DND-41 (cell line): ENCODE results near the gene SSX2IP.

Source experiments
- EZH2 ChIP-seq: IDR thresholded peaks from 3 replicates; pipeline ENCODE4 v1.6.1; 2012; ENCODE audit warnings: borderline replicate concordance, low read depth, mild to moderate bottlenecking, moderate library complexity, low read length, inconsistent platforms; ENCODE audit not compliant: severe bottlenecking
- TF ChIP-seq, protein P1 (sequence below): IDR thresholded peaks from 2 replicates; pipeline ENCODE4 v1.5.1; 2012; ENCODE audit warnings: borderline replicate concordance, low read length, moderate library complexity, mild to moderate bottlenecking; ENCODE audit not compliant: poor library complexity, severe bottlenecking; ENCODE audit errors: extremely low read depth

DNA sequence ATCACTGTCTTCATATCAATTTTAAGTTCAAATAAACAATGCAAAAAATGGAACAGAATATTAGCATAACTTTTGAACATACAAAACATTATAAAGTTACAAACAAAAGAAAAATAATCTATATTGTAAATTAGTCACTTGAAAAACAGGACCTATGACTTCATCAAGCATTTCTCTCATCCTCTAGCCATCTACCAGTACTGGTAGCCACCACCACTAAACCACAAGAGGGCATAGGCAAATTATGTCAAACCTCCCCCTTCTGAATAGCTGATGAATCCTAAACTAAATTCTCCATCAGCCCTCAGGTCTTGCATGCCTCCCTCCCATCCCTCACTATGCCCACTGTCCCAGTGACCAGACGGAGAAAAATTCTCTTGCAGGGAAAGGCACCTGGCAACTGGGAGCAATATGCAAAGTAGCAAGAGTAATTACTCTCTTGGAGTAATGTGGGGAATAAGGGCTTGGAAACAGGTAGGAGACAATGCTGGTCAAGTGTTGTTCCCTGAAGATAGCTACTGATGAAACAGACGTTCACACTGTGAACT lies 37.1 kb downstream of the SSX2IP start:
- TF ChIP-seq, protein P1, sequence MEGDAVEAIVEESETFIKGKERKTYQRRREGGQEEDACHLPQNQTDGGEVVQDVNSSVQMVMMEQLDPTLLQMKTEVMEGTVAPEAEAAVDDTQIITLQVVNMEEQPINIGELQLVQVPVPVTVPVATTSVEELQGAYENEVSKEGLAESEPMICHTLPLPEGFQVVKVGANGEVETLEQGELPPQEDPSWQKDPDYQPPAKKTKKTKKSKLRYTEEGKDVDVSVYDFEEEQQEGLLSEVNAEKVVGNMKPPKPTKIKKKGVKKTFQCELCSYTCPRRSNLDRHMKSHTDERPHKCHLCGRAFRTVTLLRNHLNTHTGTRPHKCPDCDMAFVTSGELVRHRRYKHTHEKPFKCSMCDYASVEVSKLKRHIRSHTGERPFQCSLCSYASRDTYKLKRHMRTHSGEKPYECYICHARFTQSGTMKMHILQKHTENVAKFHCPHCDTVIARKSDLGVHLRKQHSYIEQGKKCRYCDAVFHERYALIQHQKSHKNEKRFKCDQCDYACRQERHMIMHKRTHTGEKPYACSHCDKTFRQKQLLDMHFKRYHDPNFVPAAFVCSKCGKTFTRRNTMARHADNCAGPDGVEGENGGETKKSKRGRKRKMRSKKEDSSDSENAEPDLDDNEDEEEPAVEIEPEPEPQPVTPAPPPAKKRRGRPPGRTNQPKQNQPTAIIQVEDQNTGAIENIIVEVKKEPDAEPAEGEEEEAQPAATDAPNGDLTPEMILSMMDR, result peak; percentile 3
- TF ChIP-seq EZH2, result no peak
